K562 (cell line): ENCODE results near the gene MOSPD3. TPM values are rescaled to one million over a fixed set of nuclear protein-coding genes. Genes with fewer than 3 reads are reported as not detected.

Experiments
- BMI1 ChIP-seq: fragments of 150-350 bp; IDR thresholded peaks from 2 replicates; pipeline ENCODE4 v1.6.1; 2014; ENCODE audit warnings: low read length
- CTBP1 ChIP-seq: fragments of 450-650 bp; IDR thresholded peaks from 2 replicates; pipeline ENCODE4 v1.6.1; 2016; ENCODE audit warnings: borderline replicate concordance
- ESRRA ChIP-seq: fragments of 450-650 bp; IDR thresholded peaks from 2 replicates; pipeline ENCODE4 v1.6.1; 2014; ENCODE audit warnings: low read depth, mild to moderate bottlenecking, moderate library complexity, borderline replicate concordance
- FOXP1 ChIP-seq: sonication (generic); formaldehyde crosslinking; IDR thresholded peaks from 2 replicates; pipeline ENCODE4 v1.8.0; 2022; ENCODE audit warnings: mild to moderate bottlenecking, missing genetic modification reagents
- HBP1 ChIP-seq: fragments of 450-650 bp; formaldehyde crosslinking; IDR thresholded peaks from 2 replicates; pipeline ENCODE4 v1.4.0; 2022; ENCODE audit warnings: missing genetic modification characterization
- IRF1 ChIP-seq: sonication (generic); formaldehyde crosslinking; IDR thresholded peaks from 2 replicates; pipeline ENCODE4 v1.8.0; 2022; ENCODE audit warnings: missing genetic modification reagents, mild to moderate bottlenecking, borderline replicate concordance
- IRF9 ChIP-seq: fragments of 450-650 bp; IDR thresholded peaks from 2 replicates; pipeline ENCODE4 v1.6.1; 2016; ENCODE audit warnings: missing biosample characterization, missing genetic modification characterization
- KDM5B ChIP-seq: fragments of 200-600 bp; sonication (generic); IDR thresholded peaks from 2 replicates; pipeline ENCODE4 v1.6.1; 2012; ENCODE audit warnings: low read depth, mild to moderate bottlenecking, moderate library complexity, low read length, control low read depth, inconsistent platforms; ENCODE audit not compliant: insufficient replicate concordance
- KLF13 ChIP-seq: fragments of 450-650 bp; IDR thresholded peaks from 2 replicates; pipeline ENCODE4 v1.6.1; 2016; ENCODE audit warnings: missing genetic modification characterization, low read depth, mild to moderate bottlenecking, missing compliant biosample characterization, moderate library complexity, borderline replicate concordance
- L3MBTL2 ChIP-seq: fragments of 450-650 bp; IDR thresholded peaks from 2 replicates; pipeline ENCODE4 v1.6.1; 2016; ENCODE audit warnings: mild to moderate bottlenecking, moderate library complexity
- NBN ChIP-seq: fragments of 450-650 bp; IDR thresholded peaks from 2 replicates; pipeline ENCODE4 v1.6.1; 2016; ENCODE audit warnings: low read depth, mild to moderate bottlenecking
- NCOR1 ChIP-seq: fragments of 450-650 bp; IDR thresholded peaks from 2 replicates; pipeline ENCODE4 v1.6.1; 2016; ENCODE audit warnings: mild to moderate bottlenecking, moderate library complexity
- NFE2L1 ChIP-seq: fragments of 450-650 bp; IDR thresholded peaks from 2 replicates; pipeline ENCODE4 v1.6.1; 2016; ENCODE audit warnings: missing genetic modification characterization, low read depth, mild to moderate bottlenecking, missing compliant biosample characterization, moderate library complexity, borderline replicate concordance
- NFXL1 ChIP-seq: fragments of 450-650 bp; formaldehyde crosslinking; IDR thresholded peaks from 2 replicates; pipeline ENCODE4 v1.4.0; 2021; ENCODE audit warnings: mild to moderate bottlenecking
- NONO ChIP-seq, 2 experiments: fragments of 200-400 bp in 1 of 2; fragments of 450-650 bp in 1 of 2; formaldehyde crosslinking in 1 of 2; IDR thresholded peaks; 2 replicates each; pipeline ENCODE4 v1.6.1; 2017; ENCODE audit warnings: low read depth in 2 of 2, mild to moderate bottlenecking in 2 of 2, moderate library complexity in 2 of 2, low read length in 1 of 2
- PHF21A ChIP-seq: fragments of 450-650 bp; IDR thresholded peaks from 2 replicates; pipeline ENCODE4 v1.6.1; 2017; ENCODE audit warnings: low read depth, borderline replicate concordance
- RCOR1 ChIP-seq, 2 experiments: IDR thresholded peaks; 2 replicates each; pipeline ENCODE4 v1.6.1; 2012; ENCODE audit warnings: low read depth in 2 of 2, low read length in 2 of 2, borderline replicate concordance in 1 of 2, improper control_type of control experiment in 1 of 2
- SAP30 ChIP-seq: fragments of 200-600 bp; sonication (generic); IDR thresholded peaks from 2 replicates; pipeline ENCODE4 v1.6.1; 2012; ENCODE audit warnings: borderline replicate concordance, low read depth, mild to moderate bottlenecking, moderate library complexity, low read length, control low read depth, inconsistent platforms; ENCODE audit not compliant: insufficient read depth, poor library complexity, severe bottlenecking
- TAF1 ChIP-seq: IDR thresholded peaks from 2 replicates; pipeline ENCODE4 v1.6.1; 2011; ENCODE audit warnings: mild to moderate bottlenecking, low read length, moderate library complexity; ENCODE audit not compliant: insufficient read depth, control insufficient read depth, severe bottlenecking; ENCODE audit errors: extremely low read depth
- ZFP1 ChIP-seq: fragments of 450-650 bp; formaldehyde crosslinking; IDR thresholded peaks from 2 replicates; pipeline ENCODE4 v1.4.0; 2020; ENCODE audit warnings: mild to moderate bottlenecking, mixed read lengths
- ZNF146 ChIP-seq: IDR thresholded peaks from one replicate; pipeline ENCODE4 v1.6.1; 2018; ENCODE audit warnings: missing compliant biosample characterization; ENCODE audit not compliant: unreplicated experiment
- ZNF449 ChIP-seq: fragments of 250-450 bp; sonication (Bioruptor Pico); IDR thresholded peaks from 2 replicates; pipeline ENCODE4 v1.8.0; 2022; ENCODE audit warnings: moderate library complexity, mild to moderate bottlenecking, inconsistent platforms
- ZNF77 ChIP-seq: fragments of 250-450 bp; sonication (Bioruptor Pico); IDR thresholded peaks from 2 replicates; pipeline ENCODE4 v1.5.0; 2020
- polyA plus RNA-seq, 8 experiments: library from polyadenylated mRNA; depleted of rRNA in 4 of 8; stranded (reverse) in 5 of 8; unstranded in 3 of 8; fragments of >200 nt; fragmentation: Nextera tagmentation in 2 of 8; fragmentation: Illumina TruSeq in 1 of 8; extraction: Ambion mirVana in 2 of 8; extraction: Trizol in 1 of 8; gene quantifications; 2 replicates each; pipeline versions ENCODE4 v1.2.1 to v1.2.3, GENCODE V29; 2011 to 2014; ENCODE audit warnings: inconsistent platforms in 1 of 8, missing spikeins in 1 of 8
- total RNA-seq, 7 experiments: library from RNA; depleted of rRNA in 6 of 7; stranded (reverse); fragments of >200 nt in 6 of 7; fragmentation: Illumina TruSeq in 2 of 7; extraction: Trizol in 2 of 7; gene quantifications; 2 replicates each; pipeline versions ENCODE4 v1.2.1 to v1.2.3, GENCODE V29; 2011 to 2021; ENCODE audit warnings: low replicate concordance in 1 of 7

Gene MOSPD3
- total and polyA plus RNA-seq, 9 of the 15 experiments (the other 6 are each of a cell fraction or from before 2014, with no cell fraction given) = 1.4 to 32.1 (median 7.3) TPM

GRCh38 chr7:100584683-100585510, 27.4 kb upstream of the MOSPD3 start (continued):
- TF ChIP-seq IRF1 (CRISPR knock-in tag) = no peak
- TF ChIP-seq FOXP1 (CRISPR knock-in tag) = peak; percentile 7; the same call in 1 of the 2 replicates
- no peak; the same call in 1 of the 2 replicates for TF ChIP-seq NBN
- TF ChIP-seq NONO (IDR thresholded peaks at IDR 0.05; ENCODE audit: low read depth in 2 of 2, low read length in 1 of 2) = no peak
- no peak for TF ChIP-seq ZNF146 (CRISPR knock-in tag)
- TF ChIP-seq SAP30 = peak; percentile 14
- TF ChIP-seq L3MBTL2 = no peak
- TF ChIP-seq NFE2L1 (tag) = no peak
- no peak for TF ChIP-seq HBP1
- TF ChIP-seq KDM5B = no peak
- no peak for TF ChIP-seq NCOR1
- no peak for TF ChIP-seq KLF13 (tag)
- TF ChIP-seq TAF1 = no peak
- no peak for TF ChIP-seq ZNF449 (CRISPR knock-in tag)
- TF ChIP-seq CTBP1 = no peak
- no peak for TF ChIP-seq BMI1
- no peak for TF ChIP-seq ZNF77 (CRISPR knock-in tag)
- TF ChIP-seq NFXL1 (CRISPR knock-in tag) = no peak
- TF ChIP-seq PHF21A = peak; percentile 11; the same call in 1 of the 2 replicates
- 0 out of 2 replicates have a peak, but pooled peaks have one; percentile 28 for TF ChIP-seq ESRRA
- TF ChIP-seq ZFP1 (CRISPR knock-in tag) = peak; percentile 54; the same call in 1 of the 2 replicates
- no peak for TF ChIP-seq IRF9 (tag)
- TF ChIP-seq RCOR1 (IDR thresholded peaks at IDR 0.05; ENCODE audit: borderline replicate concordance in 1 of 2, low read depth in 2 of 2, low read length in 2 of 2) = peak in 1 of 2 experiments; percentile 21; a peak in 1 of 4 replicates
